ENCODE data around the gene TRIM33.

TRIM33 gene

DNA sequence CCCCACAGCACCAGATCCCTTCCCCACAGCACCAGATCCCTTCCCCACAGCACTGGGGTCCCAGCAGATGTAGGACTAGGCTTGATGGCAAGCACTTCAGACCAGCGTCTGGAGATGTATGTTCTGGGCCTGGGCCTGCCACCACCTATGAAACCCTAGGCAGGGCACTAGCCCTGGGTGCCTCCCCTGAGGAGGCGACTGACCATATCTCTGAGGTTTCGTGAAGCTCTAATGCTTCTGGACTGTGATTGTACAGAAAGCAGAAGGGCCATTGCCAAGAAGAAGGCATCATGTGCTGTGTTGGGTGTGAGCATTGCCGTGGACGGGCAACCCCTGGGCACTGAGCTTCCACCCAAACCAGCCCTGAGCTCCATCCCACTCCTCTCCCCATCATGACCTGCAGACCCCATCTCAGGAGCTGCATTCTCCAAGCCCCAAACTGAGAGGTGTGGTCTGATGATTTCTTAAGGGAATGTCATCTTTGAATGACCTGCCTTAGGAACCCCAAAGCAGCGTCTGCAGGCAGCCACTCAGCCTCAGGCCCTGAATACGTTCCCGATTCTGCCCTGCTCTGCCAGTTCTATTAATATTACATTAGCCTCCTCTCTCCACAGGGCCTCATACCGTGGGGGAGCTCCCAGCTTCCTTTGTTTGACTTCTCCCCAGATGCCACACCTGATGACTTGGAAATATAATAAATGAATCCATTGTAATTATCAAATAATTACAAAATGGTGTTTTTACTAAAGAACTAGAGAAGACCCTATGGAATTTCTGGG is 163.4 kb downstream of the TRIM33 start:
- DNase-seq (ENCODE audit: low read depth), result no peak
- in situ Hi-C loops (cut with HindIII; ENCODE audit: low sequenced_read_pairs), result no loop called here

DNA sequence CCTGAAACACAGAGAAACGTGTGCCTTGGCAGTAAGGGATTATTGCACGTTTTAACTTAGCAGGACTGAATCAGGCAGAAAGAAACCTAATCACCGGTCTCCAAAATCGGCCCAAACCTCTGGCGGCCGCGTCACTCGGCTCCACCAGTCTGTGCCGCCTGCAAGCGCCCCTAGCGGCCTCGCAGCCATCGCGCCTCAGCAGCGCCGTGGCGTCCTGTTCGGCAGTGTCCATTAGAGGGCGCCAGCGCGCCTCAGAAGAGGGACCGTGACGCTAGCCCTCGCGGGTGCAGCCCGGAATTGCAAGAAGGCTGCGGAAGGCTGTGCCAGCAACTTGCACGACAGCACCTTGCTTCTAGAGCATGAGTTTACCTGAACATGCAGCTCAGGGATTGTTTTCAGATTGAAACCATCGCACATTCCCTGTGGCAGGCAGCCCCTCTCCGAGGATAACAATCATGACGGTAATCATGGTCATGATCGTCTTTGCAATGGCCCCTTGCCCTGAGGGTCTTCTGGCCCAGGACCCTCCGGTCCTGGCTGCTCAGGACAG is 164.4 kb downstream of the TRIM33 start:
- in situ Hi-C loops (cut with HindIII; ENCODE audit: low sequenced_read_pairs), result no loop called here
- TF ChIP-seq, protein P1, sequence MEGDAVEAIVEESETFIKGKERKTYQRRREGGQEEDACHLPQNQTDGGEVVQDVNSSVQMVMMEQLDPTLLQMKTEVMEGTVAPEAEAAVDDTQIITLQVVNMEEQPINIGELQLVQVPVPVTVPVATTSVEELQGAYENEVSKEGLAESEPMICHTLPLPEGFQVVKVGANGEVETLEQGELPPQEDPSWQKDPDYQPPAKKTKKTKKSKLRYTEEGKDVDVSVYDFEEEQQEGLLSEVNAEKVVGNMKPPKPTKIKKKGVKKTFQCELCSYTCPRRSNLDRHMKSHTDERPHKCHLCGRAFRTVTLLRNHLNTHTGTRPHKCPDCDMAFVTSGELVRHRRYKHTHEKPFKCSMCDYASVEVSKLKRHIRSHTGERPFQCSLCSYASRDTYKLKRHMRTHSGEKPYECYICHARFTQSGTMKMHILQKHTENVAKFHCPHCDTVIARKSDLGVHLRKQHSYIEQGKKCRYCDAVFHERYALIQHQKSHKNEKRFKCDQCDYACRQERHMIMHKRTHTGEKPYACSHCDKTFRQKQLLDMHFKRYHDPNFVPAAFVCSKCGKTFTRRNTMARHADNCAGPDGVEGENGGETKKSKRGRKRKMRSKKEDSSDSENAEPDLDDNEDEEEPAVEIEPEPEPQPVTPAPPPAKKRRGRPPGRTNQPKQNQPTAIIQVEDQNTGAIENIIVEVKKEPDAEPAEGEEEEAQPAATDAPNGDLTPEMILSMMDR (IDR thresholded peaks at IDR 0.05; ENCODE audit: low read depth, low read length, missing control alignments), result peak; percentile 100
- DNase-seq (ENCODE audit: low read depth), result peak; percentile 89
- peak overlapping the region; percentile 34 for H3K4me3 ChIP-seq (ENCODE audit: low read depth, low read length)

More for the DNA sequence above, 163.4 kb downstream of the TRIM33 start:
- no peak overlapping the region for H3K4me3 ChIP-seq (ENCODE audit: low read depth, low read length)
- TF ChIP-seq, protein P1 (IDR thresholded peaks at IDR 0.05; ENCODE audit: low read depth, low read length, missing control alignments), result no peak

DNA sequence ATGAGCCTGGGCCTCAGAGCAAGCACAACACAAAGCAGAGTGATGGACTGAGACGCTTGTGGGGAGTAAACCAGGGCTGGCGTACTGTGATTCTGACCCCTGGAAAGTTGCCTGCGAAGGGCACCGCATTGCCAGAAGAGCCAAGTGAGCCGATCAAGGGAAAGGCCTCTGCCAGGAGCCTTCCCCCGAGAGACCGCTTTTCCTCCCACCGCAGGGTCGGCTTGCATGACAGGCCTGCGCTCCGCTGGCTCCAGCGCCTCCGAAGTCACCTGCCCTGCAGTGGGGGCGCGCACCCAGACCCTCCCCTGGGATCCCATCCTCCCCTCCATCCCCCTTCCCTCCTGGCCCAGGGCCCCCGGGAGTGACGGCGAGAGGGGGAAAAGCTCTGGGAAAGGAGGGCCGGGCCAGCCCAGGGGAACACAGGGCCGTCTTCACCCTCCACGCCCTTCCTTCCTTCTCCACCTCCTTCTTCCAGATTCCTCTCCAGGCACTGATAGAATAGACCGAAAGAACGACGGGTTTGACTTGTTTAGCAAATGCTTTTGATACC is 165.0 kb downstream of the TRIM33 start:
- DNase-seq (ENCODE audit: low read depth), result no peak
- H3K4me3 ChIP-seq (ENCODE audit: low read depth, low read length), result peak overlapping the region; percentile 34
- TF ChIP-seq, protein P1 (IDR thresholded peaks at IDR 0.05; ENCODE audit: low read depth, low read length, missing control alignments), result no peak
- in situ Hi-C loops (cut with HindIII; ENCODE audit: low sequenced_read_pairs), result no loop called here

DNA sequence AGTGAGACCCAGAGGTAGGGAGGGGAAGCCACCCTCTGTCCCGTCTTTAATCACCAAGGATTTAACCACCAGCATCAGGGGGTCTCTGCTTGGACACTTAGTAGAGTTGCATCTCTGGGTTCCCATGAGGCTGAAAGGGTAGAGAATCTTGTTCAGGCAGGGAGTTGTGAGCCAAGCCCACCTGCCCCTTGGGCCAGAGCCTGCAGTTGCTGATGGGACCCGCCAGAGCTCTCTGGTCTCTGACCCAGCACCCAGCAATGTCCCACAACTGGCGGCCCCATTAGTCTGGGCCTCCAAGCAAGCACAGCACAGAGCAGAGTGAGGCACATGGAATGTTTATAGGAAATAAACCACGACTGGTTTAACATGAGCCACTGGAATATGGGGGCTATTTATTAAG is 166.3 kb downstream of the TRIM33 start:
- in situ Hi-C loops (cut with HindIII; ENCODE audit: low sequenced_read_pairs), result no loop called here
- DNase-seq (ENCODE audit: low read depth), result no peak
- H3K4me3 ChIP-seq (ENCODE audit: low read depth, low read length), result no peak overlapping the region
- TF ChIP-seq, protein P1 (IDR thresholded peaks at IDR 0.05; ENCODE audit: low read depth, low read length, missing control alignments), result no peak
